Activated CD8-positive, alpha-beta memory T cell treated with anti-CD3 and anti-CD28 coated beads for 36 hours (primary cell): ENCODE results near the gene IL13. TPM values are rescaled to one million over a fixed set of nuclear protein-coding genes. Genes with fewer than 3 reads are reported as not detected.
"Not testable (repeated sequence)": the region's sequence is repeated elsewhere in the genome, so short reads cannot be mapped to it uniquely, and the experiment has no call there.

Experiments
- CTCF ChIA-PET: fragments of 350-600 bp; sonication (Branson Sonifier 250); formaldehyde crosslinking; loops from one replicate; lab custom pipeline; 2021; ENCODE audit warnings: antibody characterized with exemption; lab: Charles Lee
- POLR2A ChIA-PET: fragments of 350-600 bp; sonication (Branson Sonifier 250); formaldehyde crosslinking; loops from one replicate; lab custom pipeline; 2021; ENCODE audit warnings: antibody characterized with exemption; lab: Charles Lee
- total RNA-seq, 2 experiments: library from RNA; stranded (reverse); gene quantifications; one replicate each; pipeline ENCODE4 v1.2.3, GENCODE V29; 2021

IL13 gene
- 10 to 100 TPM; 17.8 to 21.0 TPM for total RNA-seq

DNA sequence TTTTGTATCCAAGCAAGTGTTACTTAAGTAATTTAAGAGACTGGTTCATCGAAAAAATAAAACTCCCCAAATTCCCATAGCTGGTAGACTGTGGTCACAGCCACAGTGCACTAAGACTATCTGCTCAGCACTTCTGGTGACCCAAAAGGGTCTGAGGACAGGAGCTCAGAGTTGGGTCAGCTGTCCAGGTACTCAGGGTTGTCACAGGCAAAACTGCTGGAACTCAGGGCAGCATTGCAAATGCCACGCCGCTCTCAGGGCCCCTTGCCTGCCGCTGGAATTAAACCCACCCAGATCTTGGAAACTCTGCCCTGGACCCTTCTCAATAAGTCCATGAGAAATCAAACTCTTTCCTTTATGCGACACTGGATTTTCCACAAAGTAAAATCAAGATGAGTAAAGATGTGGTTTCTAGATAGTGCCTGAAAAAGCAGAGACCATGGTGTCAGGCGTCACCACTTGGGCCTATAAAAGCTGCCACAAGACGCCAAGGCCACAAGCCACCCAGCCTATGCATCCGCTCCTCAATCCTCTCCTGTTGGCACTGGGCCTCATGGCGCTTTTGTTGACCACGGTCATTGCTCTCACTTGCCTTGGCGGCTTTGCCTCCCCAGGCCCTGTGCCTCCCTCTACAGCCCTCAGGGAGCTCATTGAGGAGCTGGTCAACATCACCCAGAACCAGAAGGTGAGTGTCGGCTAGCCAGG is at the start of gene IL13:
IL13 (plus strand) TSS at position 498 of the 705 bp plus-strand sequence; CDS start at position 512, 14 bp downstream.
- ChIA-PET POLR2A (interaction anchor here (0.5 to 1.5 kb wide), 2 partner anchors 17 to 21 kb away, joined by 3 read pairs; no protein-coding TSS in a partner anchor), CTCF (interaction anchor here (1.3 kb wide), 1 partner anchor 17 kb away, joined by 5 read pairs; no protein-coding TSS in a partner anchor)

DNA sequence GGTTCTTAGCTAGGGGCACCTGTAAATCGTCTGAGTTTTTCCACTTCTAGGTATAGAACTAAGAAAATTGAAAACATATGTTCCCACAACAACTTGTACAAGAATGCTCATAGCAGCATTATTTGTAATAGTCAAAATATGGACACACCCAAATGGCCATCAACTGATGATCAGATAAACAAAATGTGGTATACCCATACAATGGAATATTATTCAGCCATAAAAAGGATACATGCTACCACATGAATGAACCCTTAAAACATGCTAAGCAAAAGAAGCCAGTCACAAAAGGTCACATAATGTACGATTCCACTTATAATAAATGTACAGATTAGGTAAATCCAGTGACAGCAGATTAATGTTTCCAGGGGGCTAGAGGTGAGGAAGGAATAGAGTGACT is 46.0 kb upstream of the IL13 start:
- POLR2A ChIA-PET, result no interaction called here
- CTCF ChIA-PET, result interaction anchor here (0.7 kb wide), 1 partner anchor 108 kb away, joined by 3 read pairs; no protein-coding TSS in a partner anchor

DNA sequence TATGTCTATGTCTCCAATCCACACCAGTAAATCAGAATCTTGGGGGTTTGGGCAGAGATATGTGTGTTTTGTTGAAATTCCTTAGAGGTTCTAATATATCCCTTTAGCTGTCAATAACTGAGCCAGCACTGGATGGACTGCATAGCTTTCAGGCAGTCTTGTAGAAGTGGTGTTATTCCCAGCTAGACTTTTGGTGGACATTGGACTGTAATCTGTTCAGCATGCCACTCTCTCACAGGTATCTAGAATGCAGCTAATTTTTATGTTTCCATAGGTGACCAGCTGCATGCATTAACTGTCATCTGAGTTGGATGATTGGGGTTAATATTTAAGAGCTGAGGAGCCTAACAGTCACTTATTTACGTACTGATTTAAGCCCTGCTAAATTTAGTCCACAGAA is 45.1 kb upstream of the IL13 start:
- POLR2A ChIA-PET, result no interaction called here
- CTCF ChIA-PET, result no interaction called here

DNA sequence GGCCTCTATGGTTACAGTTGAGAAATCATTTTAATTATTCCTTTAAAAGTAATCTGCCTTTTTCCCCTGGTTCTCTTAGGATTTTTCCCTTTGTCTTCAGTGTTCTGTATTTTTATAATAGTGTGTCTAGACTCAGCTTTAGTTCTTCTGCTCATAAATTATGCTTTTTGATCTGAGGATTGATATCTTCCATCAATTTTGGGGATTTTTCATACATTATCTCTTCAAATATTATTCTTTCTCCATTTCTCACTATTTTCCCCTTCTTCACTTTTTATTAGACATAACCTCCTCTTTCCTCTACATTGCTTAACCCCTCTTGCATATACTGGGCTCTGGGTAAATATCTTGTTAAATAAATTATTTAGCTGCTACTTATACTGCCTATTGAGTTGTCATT is 36.3 kb upstream of the IL13 start:
- POLR2A ChIA-PET, result no interaction called here
- CTCF ChIA-PET, result interaction anchor here (1.0 kb wide), 1 partner anchor 199 kb away, joined by 3 read pairs; no protein-coding TSS in a partner anchor

DNA sequence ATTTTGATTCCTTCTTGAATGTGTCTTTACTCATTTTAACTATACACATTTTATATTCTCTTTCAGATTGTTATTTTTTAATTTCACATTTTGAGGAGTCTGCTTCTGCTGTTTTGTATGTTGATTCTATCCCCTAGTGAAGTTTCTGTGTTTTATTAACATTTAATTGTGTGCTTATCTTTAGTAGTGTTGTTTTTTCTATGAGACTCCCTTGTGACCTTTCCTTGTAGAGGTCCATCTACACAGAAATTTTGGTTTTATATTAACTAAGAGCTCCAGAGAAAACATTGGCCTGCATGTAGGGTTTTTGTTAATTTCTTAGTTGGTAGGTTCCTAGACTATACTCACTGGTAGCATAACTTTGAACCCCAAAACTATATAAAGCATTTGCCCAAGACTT is 35.4 kb upstream of the IL13 start:
- ChIA-PET POLR2A (no interaction called here), CTCF (interaction anchor here (1.0 kb wide), 1 partner anchor 198 kb away, joined by 3 read pairs; no protein-coding TSS in a partner anchor)

DNA sequence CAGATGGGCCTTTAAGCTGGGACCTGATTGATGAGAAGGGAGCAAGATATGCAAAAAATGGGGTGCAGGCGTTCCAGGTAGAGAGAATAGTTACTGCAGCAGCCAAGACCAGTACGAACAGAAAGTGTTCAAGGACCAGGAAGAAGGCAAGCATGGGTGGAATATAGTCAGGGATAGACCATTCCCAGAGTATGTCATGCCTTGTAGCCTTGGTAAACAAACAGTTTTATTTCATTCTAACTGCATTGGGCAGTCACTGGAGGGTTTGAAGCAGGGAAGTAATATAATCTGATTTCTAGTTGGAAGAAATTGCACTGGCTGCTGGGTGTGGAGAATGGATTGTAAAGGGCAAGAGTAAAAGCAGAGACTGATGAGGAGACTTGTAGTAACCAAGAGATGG is 30.5 kb upstream of the IL13 start:
- POLR2A ChIA-PET, result no interaction called here
- CTCF ChIA-PET, result no interaction called here

DNA sequence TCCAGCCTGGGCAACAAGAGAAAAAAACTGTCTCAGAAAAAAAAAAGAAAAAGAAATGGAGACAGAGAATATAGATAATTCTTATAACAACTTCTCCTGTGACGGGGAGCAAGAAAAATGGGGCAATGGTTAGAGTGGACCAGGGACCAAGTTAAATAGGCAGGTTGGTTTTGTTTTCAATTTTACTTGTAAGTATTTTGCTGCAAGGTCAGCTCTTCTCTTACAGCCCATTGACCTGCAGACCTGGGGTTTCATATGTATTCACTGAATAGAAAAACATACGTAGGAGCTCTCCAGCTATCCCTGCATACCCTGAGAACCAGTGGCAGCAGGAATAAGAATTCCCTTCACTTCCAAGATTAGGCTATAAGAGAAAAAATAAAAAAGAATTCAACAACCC is 29.2 kb upstream of the IL13 start:
- CTCF ChIA-PET, result no interaction called here

DNA sequence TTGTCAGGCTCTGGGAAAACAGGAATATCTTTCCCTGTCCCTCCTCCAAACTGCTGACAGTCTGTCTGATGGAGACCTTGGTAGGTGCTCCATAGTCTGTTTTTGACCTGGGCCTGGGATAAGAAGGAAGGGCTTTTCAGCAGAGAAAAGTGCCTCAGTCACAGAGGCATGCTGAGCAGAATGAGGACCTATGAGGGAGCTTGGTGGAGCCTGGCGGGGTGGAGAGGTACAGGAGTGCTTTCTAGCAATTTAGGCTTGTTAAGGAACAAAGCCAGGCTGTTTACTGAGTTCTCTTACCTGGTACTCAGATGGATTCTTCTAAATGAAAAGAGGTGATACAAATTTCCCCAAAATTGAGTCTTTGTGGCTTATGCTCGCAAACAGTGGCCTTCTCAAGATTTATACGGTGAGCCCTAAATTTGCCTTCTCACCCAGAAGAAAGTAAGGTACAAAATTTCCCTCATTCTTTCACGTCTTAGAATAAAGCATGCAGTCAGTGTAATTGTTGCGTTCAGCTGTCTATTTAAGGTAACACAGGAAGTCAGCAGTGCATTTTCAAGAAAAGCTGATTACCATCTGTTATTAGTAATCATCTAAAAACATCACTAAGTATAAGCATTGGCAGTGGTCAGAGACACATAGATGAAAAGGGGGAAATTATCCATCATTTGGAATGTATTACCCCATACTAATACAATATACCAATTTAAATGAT is 28.6 kb upstream of the IL13 start:
- CTCF ChIA-PET, result no interaction called here

More for the DNA sequence above, 29.2 kb upstream of the IL13 start:
- POLR2A ChIA-PET, result no interaction called here

DNA sequence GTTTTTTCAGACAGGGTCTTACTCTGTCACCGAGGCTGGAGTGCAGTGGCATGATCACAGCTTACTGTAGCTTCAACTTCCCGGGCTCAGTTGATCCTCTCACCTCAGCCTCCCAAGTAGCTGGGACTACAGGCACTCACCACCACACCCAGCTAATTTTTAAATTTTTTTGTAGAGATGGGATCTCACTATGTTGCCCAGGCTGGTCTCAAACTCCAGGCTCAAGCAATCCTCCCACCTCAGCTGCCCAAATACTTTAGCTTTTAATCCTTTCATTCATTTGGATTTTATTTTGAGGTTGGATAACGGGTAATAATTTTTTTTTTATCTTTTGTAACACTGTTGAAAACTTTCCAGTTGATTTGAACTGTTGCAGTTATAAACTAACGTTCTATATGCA is 24.4 kb upstream of the IL13 start:
- CTCF ChIA-PET, result interaction anchor here (0.6 to 1.4 kb wide), 2 partner anchors 8 to 107 kb away, joined by 3 to 5 read pairs; no protein-coding TSS in a partner anchor

More for the DNA sequence above, 28.6 kb upstream of the IL13 start:
- POLR2A ChIA-PET, result no interaction called here

DNA sequence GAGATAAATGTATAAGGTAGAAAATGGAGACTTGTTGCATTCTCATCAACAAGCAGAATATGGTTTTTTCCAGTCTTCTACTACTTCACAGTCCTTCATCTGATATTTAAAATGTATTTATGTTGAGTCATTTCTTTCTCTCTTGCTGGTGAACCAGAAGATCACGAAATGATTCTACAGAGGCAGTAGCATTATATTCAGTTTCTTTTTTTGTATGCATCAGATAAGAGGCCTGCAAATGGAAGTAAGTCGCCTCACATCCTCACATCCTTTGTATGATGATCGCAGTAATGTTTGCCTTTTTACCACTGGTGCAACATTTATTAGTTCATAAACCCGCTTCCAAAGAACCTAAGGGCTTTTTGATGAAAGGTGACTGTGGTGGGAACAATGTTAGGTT is 22.1 kb upstream of the IL13 start:
- CTCF ChIA-PET, result no interaction called here
- POLR2A ChIA-PET, result no interaction called here

More for the DNA sequence above, 24.4 kb upstream of the IL13 start:
- POLR2A ChIA-PET, result not testable (repeated sequence)

DNA sequence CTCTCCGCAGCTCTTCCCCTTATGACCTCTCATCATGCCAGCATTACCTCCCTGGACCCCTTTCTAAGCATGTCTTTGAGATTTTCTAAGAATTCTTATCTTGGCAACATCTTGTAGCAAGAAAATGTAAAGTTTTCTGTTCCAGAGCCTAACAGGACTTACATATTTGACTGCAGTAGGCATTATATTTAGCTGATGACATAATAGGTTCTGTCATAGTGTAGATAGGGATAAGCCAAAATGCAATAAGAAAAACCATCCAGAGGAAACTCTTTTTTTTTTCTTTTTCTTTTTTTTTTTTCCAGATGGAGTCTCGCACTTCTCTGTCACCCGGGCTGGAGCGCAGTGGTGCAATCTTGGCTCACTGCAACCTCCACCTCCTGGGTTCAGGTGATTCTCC is 20.7 kb upstream of the IL13 start:
- ChIA-PET CTCF (no interaction called here), POLR2A (no interaction called here)

DNA sequence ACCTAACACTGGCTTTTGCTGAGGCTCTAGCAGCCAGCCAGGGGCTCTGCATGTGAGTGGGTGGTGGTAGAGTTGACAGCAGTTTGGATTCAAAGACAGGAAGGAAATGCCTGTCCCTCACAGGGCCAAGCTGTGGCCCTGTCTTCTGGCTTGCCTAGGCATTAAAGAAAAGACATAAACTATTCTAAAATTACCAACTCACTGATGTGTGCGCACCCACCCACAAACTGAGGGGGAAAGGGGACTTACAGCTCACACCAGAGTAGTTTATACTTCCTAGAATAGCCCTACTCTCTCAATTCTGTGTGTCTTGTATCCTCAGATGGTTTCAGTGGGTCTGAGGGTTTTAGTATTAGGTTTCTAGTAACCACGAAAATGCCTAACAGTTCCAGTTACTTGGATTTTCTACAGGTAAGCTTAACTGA is 18.3 kb upstream of the IL13 start:
- POLR2A ChIA-PET, result no interaction called here

DNA sequence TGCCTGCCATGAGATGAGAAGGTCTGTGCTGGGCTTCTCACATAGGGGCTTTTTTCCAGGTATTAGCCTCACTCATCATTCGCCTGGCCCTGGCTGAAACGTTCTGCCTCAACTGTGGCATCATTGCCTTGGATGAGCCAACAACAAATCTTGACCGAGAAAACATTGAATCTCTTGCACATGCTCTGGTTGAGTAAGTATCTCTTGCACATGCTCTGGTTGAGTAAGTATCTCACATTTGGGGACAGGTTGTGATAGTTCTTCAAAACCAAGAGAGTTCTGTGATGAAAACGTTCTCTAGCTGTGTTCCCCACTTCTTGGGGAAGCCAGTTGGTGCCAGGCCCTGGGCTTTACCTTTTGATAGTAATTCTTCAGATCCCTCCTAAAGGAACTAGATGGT is 17.4 kb upstream of the IL13 start:
- CTCF ChIA-PET, result interaction anchor here (0.8 to 2.0 kb wide), 5 partner anchors 17 to 132 kb away, joined by 3 to 6 read pairs (median 4); partner anchors contain the start of genes IL13 and RAD50

More for the DNA sequence above, 18.3 kb upstream of the IL13 start:
- CTCF ChIA-PET, result interaction anchor here (0.7 to 2.5 kb wide), 3 partner anchors 70 to 113 kb away, joined by 4 to 11 read pairs (median 4); partner anchors contain the start of gene RAD50

DNA sequence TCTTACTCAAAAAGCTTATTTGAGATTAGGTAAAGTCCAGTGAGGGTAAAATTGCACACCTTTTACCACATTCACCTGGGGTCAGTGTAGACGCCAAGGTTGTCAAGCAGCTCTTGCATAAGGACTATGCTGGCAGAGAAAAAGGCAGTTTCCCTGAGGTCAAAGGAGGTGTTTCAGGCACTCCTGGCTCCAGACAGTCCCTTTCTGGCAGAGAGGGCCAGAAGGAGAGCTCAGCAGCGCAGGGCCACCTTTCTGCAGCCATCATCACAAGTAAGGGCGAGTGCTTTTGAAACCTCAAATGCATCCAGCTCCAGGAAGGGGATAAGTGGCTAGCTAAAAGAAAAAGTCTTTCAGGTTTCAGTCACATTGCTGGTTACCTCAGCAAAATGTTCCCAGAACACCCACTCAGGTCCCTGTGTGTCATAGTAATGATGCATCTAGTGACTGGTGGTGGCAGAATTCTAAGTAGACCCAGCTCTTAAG is 16.7 kb upstream of the IL13 start:
- CTCF ChIA-PET, result interaction anchor here (0.6 to 2.1 kb wide), 9 partner anchors 8 to 176 kb away, joined by 3 to 9 read pairs (median 3); partner anchors contain the start of genes IL13, IL4 and RAD50
- POLR2A ChIA-PET, result interaction anchor here (0.9 to 1.6 kb wide), 3 partner anchors 21 to 33 kb away, joined by 3 to 8 read pairs (median 4); no protein-coding TSS in a partner anchor

More for the DNA sequence above, 17.4 kb upstream of the IL13 start:
- POLR2A ChIA-PET, result interaction anchor here (1.6 kb wide), 1 partner anchor 24 kb away, joined by 8 read pairs; no protein-coding TSS in a partner anchor

DNA sequence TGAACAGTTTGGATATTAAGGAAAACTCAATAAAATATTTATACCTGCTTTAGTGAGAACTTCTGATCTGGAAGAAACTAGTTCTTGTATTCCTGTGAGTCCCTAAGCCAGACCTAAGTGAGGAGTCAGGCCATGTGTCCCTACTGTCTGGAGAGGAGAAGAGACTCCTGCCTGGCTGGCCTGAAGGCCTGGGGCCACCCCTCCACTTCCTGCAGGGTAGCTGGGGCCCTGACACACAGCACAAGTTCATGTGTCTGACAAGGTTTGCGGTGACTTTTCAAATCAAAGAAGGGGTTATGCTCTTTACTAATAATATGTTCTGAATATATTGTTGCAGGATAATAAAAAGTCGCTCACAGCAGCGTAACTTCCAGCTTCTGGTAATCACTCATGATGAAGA is 16.1 kb upstream of the IL13 start:
- ChIA-PET POLR2A (interaction anchor here (0.9 to 1.6 kb wide), 3 partner anchors 21 to 33 kb away, joined by 3 to 8 read pairs (median 4); no protein-coding TSS in a partner anchor), CTCF (interaction anchor here (1.0 to 2.1 kb wide), 4 partner anchors 22 to 111 kb away, joined by 3 to 9 read pairs (median 5); partner anchors contain the start of genes IL4 and RAD50)

DNA sequence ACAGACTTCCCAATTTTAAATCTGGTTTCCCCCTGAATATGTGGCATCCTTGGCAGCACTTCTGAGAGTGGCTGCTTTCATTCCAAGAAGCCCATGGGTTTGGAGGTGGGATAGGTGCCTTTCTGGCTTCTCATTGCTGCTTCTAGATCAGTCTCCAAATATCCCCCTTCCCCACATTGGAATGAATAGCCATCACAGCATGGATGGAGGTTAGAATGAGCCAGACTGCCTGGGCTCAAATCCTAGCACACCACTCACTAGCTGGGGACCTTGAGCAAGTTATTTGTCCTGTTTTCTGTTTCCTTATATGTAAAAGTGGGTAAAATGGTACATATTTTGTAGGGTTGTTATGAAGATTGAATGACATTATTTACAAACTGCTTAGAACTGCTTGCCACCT is 13.8 kb upstream of the IL13 start:
- POLR2A ChIA-PET, result no interaction called here

DNA sequence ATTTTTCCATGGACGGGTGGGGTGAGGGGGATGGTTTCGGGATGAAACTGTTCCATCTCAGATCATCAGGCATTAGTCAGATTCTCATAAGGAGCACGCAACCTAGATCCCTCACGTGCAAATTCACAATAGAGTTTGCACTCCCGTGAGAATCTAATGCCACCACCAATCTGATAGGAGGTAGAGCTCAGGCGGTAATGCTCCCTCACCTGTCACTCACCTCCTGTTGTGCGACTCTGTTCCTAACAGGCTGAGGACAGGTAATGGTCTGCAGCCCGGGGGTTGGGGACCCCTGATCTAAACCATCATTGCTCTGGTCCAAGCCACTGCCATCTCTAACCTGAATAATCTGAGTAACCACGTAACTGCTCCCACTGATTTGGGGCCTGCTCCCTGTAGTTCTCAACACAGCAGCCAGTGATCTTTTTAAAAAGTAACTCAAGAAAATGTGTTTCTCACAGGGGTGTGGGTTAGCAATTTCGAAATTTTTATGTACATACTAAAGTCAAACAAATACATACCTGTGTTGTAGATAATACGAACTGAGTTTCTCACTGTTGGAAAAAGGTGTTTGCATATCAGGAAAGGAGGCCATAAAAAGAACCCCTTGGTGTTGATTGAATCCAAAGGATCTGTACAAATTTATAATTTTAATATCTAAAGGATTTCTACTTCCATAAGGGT is 11.2 kb upstream of the IL13 start:
- POLR2A ChIA-PET, result no interaction called here
- CTCF ChIA-PET, result interaction anchor here (0.7 kb wide), 1 partner anchor 41 kb away, joined by 3 read pairs; no protein-coding TSS in a partner anchor

More for the DNA sequence above, 13.8 kb upstream of the IL13 start:
- CTCF ChIA-PET, result interaction anchor here (0.6 kb wide), 1 partner anchor 1519 kb away, joined by 3 read pairs; no protein-coding TSS in a partner anchor

DNA sequence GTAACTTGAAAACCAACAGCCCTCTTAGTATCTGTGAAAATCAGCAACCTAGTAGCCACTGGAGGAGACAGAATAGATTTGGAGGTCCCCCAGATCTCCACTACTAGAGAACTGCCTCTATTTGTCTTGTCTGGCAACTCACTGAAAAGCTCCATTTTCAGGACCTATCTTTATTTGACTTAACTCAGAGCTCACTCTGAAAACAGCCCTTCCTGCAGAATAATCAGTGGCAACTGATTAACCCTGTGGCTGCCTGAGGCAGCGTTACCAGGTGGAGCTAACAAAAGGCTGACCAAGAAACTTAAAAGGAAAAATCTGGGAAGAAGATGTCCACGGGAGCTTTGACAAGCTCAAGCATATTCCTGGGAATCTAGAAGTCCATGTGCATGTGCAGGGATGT is 10.5 kb upstream of the IL13 start:
- ChIA-PET POLR2A (no interaction called here), CTCF (no interaction called here)

DNA sequence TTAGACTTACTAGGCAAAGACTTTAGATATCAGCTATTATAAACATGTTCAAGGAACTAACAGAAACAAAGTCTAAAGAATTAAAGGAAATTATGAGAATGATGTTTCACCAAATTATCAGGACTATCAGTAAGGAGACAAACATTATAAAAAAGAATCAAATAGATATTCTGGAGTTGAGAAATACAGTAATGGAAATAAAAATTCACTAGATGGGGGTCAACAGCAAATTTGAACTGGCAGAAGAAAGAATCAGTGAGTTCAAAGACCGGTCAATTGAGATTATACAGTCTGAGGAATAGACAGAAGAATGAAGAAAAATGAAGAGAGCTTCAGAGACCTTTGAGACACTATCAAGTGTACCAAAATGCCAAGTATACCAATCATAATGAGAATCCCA is 9.6 kb upstream of the IL13 start:
- ChIA-PET CTCF (no interaction called here), POLR2A (no interaction called here)
